B cell (primary cell): ENCODE measurements around the gene HINT3.

ENCODE experiments used
- EZH2 ChIP-seq: IDR thresholded peaks from 2 replicates; pipeline ENCODE4 v1.6.1; 2012; ENCODE audit warnings: borderline replicate concordance, low read depth, mild to moderate bottlenecking, moderate library complexity, low read length; ENCODE audit not compliant: insufficient read depth, poor library complexity, severe bottlenecking
- TF ChIP-seq, protein P1 (sequence below): fragments of 200-600 bp; IDR thresholded peaks from one replicate; pipeline ENCODE4 v1.8.0; 2022; ENCODE audit warnings: antibody characterized with exemption, mild to moderate bottlenecking

DNA sequence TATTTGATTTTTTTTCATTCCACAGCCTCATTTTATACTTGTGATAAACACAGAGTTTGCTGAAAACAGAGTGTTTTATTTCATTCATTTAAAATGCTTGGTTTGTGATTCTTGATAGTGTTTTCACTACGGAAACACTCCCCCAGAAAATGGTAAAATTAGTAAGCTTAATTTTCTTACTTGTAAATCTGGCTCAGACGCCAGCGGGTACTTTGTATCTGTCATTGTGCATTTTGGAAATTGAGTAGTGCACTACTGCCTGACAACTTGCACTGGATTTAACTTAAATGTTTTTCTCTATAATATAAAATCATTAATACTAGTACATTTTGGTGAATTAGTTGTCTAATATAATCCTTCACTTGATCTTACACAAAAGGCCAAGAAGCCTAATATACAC is 37.0 kb upstream of the HINT3 start:
- TF ChIP-seq, protein P1, sequence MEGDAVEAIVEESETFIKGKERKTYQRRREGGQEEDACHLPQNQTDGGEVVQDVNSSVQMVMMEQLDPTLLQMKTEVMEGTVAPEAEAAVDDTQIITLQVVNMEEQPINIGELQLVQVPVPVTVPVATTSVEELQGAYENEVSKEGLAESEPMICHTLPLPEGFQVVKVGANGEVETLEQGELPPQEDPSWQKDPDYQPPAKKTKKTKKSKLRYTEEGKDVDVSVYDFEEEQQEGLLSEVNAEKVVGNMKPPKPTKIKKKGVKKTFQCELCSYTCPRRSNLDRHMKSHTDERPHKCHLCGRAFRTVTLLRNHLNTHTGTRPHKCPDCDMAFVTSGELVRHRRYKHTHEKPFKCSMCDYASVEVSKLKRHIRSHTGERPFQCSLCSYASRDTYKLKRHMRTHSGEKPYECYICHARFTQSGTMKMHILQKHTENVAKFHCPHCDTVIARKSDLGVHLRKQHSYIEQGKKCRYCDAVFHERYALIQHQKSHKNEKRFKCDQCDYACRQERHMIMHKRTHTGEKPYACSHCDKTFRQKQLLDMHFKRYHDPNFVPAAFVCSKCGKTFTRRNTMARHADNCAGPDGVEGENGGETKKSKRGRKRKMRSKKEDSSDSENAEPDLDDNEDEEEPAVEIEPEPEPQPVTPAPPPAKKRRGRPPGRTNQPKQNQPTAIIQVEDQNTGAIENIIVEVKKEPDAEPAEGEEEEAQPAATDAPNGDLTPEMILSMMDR = no peak
- no peak for TF ChIP-seq EZH2
